ENCODE results near the gene TEX53.

- TF ChIP-seq CTCF (IDR thresholded peaks at IDR 0.05) (no peak), POLR2A (IDR thresholded peaks at IDR 0.05) (no peak)
Measured at GRCh38 chr9:114656301-114656700, 1.3 kb downstream of the TEX53 start.

All from right lobe of liver (tissue), 4 donors.